MM.1S (cell line): ENCODE data around the gene DDIAS.

Source experiments
- DNase-seq: peaks from one replicate; pipeline ENCODE4 v3.0.0-alpha.2; 2015
- H2AFZ ChIP-seq: fragments of 300-600 bp; sonication (generic); 2 replicates; pipeline ENCODE4 v1.6.0; 2016; ENCODE audit warnings: antibody characterized with exemption, low read length
- H3F3A ChIP-seq: fragments of 300-600 bp; sonication (generic); 2 replicates; pipeline ENCODE4 v1.6.1; 2016; ENCODE audit warnings: mild to moderate bottlenecking, antibody characterized with exemption, low read length, moderate library complexity, mixed read lengths; ENCODE audit not compliant: insufficient read depth
- H3K27ac ChIP-seq: fragments of 300-600 bp; sonication (generic); 2 replicates; pipeline ENCODE4 v1.5.1; 2016; ENCODE audit warnings: mild to moderate bottlenecking, low read length
- H3K27me3 ChIP-seq: fragments of 300-600 bp; sonication (generic); replicated peaks from 2 replicates; pipeline ENCODE4 v1.6.0; 2016; ENCODE audit warnings: low read length; ENCODE audit not compliant: insufficient read depth
- H3K36me3 ChIP-seq: fragments of 300-600 bp; sonication (generic); replicated peaks from 2 replicates; pipeline ENCODE4 v1.6.1; 2016; ENCODE audit warnings: mild to moderate bottlenecking, low read length, mixed read lengths; ENCODE audit not compliant: insufficient read depth
- H3K4me1 ChIP-seq: fragments of 300-600 bp; sonication (generic); 2 replicates; pipeline ENCODE4 v1.6.1; 2016; ENCODE audit warnings: low read length, mixed read lengths
- H3K4me2 ChIP-seq: fragments of 300-600 bp; sonication (generic); 2 replicates; pipeline ENCODE4 v1.6.0; 2016; ENCODE audit warnings: low read depth, low read length
- H3K4me3 ChIP-seq: fragments of 300-600 bp; sonication (generic); 2 replicates; pipeline ENCODE4 v1.5.1; 2016; ENCODE audit warnings: low read length, mixed read lengths
- H3K79me2 ChIP-seq: fragments of 300-600 bp; sonication (generic); 2 replicates; pipeline ENCODE4 v1.6.1; 2016; ENCODE audit warnings: mixed run types, low read length, mixed read lengths
- H3K9ac ChIP-seq: fragments of 300-600 bp; sonication (generic); 2 replicates; pipeline ENCODE4 v1.6.1; 2016; ENCODE audit warnings: low read length, mixed read lengths
- H3K9me2 ChIP-seq: fragments of 300-600 bp; sonication (generic); replicated peaks from 2 replicates; pipeline ENCODE4 v1.6.1; 2016; ENCODE audit warnings: mild to moderate bottlenecking, low read length, mixed read lengths; ENCODE audit not compliant: insufficient read depth
- H3K9me3 ChIP-seq: fragments of 300-600 bp; sonication (generic); replicated peaks from 2 replicates; pipeline ENCODE4 v1.6.1; 2016; ENCODE audit warnings: mild to moderate bottlenecking, low read length, mixed read lengths; ENCODE audit not compliant: insufficient read depth
- H4K20me1 ChIP-seq: fragments of 300-600 bp; sonication (generic); 2 replicates; pipeline ENCODE4 v1.6.1; 2016; ENCODE audit warnings: mild to moderate bottlenecking, low read length, moderate library complexity, mixed read lengths; ENCODE audit not compliant: insufficient read depth
- CTCF ChIP-seq: fragments of 300-600 bp; sonication (generic); IDR thresholded peaks from 2 replicates; pipeline ENCODE4 v1.5.1; 2016; ENCODE audit warnings: antibody characterized with exemption, low read length, mixed read lengths
- EZH2 ChIP-seq: fragments of 300-600 bp; sonication (generic); optimal IDR thresholded peaks from 2 replicates; pipeline ENCODE3; 2017; ENCODE audit warnings: low read depth, mild to moderate bottlenecking, antibody characterized with exemption, low read length, mixed read lengths
- EZH2phosphoT487 ChIP-seq: fragments of 300-600 bp; sonication (generic); IDR thresholded peaks from 2 replicates; pipeline ENCODE4 v1.6.1; 2018; ENCODE audit warnings: antibody characterized with exemption, low read length

The DDIAS gene

GRCh38 chr11:82858556-82859091 lies 42.9 kb upstream of the DDIAS start:
- H3K4me2 ChIP-seq = no peak overlapping the region
- H3K27ac ChIP-seq = no peak overlapping the region

DNA sequence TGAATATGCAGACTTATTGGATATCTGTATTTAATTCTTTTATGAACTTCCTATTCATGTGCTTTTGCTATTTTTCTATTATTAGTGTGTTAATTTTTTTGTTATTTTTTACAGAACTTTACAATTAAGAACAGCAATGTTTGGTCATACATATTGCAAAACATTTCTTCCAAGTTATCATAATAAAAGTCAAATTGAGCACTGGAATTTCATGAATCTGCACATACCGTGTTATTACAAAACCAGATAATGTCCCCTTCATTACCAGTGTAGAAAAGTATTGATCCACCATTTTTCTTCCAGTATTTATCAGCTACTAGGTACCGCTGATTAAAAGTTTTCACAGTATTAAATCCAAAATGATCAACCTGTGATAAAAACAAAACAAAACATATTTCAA lies 41.8 kb upstream of the DDIAS start:
- Histone ChIP-seq H3K4me3 (no peak overlapping the region), H3F3A (peaks cover 17% of the 10 kb centered on the region), H2AFZ (no peak overlapping the region), H3K4me1 (peaks cover 20% of the 10 kb centered on the region), H3K36me3 (no peaks in the 10 kb centered on the region), H3K9me2 (no peaks in the 10 kb centered on the region), H3K9me3 (no peaks in the 10 kb centered on the region), H3K4me2 (no peak overlapping the region), H4K20me1 (no peaks in the 10 kb centered on the region), H3K79me2 (no peaks in the 10 kb centered on the region), H3K9ac (no peak overlapping the region), H3K27ac (no peak overlapping the region), H3K27me3 (no peaks in the 10 kb centered on the region)
- TF ChIP-seq EZH2 (no peak), EZH2phosphoT487 (no peak), CTCF (no peak)
- DNase-seq = no peak

More at GRCh38 chr11:82858556-82859091, 42.9 kb upstream of the DDIAS start:
- DNase-seq = no peak
- Histone ChIP-seq H3K9ac (no peak overlapping the region), H3F3A (peaks cover 12% of the 10 kb centered on the region), H2AFZ (no peak overlapping the region), H4K20me1 (no peaks in the 10 kb centered on the region), H3K4me3 (no peak overlapping the region), H3K79me2 (no peaks in the 10 kb centered on the region), H3K9me3 (no peaks in the 10 kb centered on the region), H3K36me3 (no peaks in the 10 kb centered on the region), H3K27me3 (no peaks in the 10 kb centered on the region), H3K4me1 (peaks cover 15% of the 10 kb centered on the region), H3K9me2 (no peaks in the 10 kb centered on the region)
- TF ChIP-seq EZH2 (no peak), CTCF (no peak)

DNA sequence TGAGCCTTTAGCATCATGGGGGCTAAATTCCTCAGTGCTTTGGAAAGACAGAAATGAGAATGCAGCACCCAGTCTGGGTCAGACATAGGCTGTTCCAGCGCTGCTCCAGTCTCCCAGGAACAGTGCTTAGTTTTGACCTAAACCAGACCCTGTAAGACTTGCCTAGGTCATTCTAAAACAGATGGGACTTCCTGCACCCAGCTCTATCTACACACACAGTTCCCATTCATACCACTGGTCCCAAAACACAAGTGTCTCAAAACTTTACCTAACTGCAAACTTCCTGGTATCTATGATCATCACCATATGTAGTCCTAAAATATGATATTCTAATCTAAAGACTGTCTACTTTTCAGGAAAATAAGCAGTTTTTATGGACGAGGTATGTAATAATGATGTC lies 39.2 kb upstream of the DDIAS start:
- TF ChIP-seq CTCF (no peak), EZH2 (no peak), EZH2phosphoT487 (no peak)
- Histone ChIP-seq H3K4me3 (peak overlapping the region; percentile 33), H3K4me1 (peaks cover 23% of the 10 kb centered on the region), H3K27ac (peak overlapping the region; percentile 53; the same call in 1 of the 2 replicates), H3K79me2 (no peaks in the 10 kb centered on the region), H3F3A (peaks cover 17% of the 10 kb centered on the region), H3K9ac (peak overlapping the region; percentile 14; the same call in 1 of the 2 replicates), H3K4me2 (peak overlapping the region; percentile 68), H3K27me3 (no peaks in the 10 kb centered on the region), H3K36me3 (no peaks in the 10 kb centered on the region), H4K20me1 (no peaks in the 10 kb centered on the region), H3K9me2 (no peaks in the 10 kb centered on the region), H2AFZ (no peak overlapping the region), H3K9me3 (no peaks in the 10 kb centered on the region)
- no peak for DNase-seq
